K562 (cell line): ENCODE data around the gene CDRT4. TPM values are rescaled to one million over a fixed set of nuclear protein-coding genes. Genes with fewer than 3 reads are reported as not detected.

Experiments used
- ATAC-seq: fragments of 200-7000 bp; cut with Tn5 transposase; 3 replicates; pipeline ENCODE4 v1.9.1; 2020; ENCODE audit warnings: moderate library complexity
- BruUV-seq: library from RNA; stranded (reverse); fragments of 400-500 nt; replicated peaks from 2 replicates; lab custom pipeline; 2021; lab: Mats Ljungman, UMichigan
- CTCF ChIA-PET: fragments of 300-600 bp; formaldehyde crosslinking; extraction: SDS; loops from one replicate; lab custom pipeline; 2021; ENCODE audit warnings: low intra/inter-chr PET ratio; lab: Yijun Ruan, JAX
- POLR2A ChIA-PET: fragments of 300-600, 350-650 bp; sonication (Branson Sonifier 250); formaldehyde crosslinking; extraction: SDS; loops from one replicate; lab custom pipeline; 2021; ENCODE audit warnings: antibody characterized with exemption, inconsistent platforms; lab: Yijun Ruan, JAX
- DNase-seq, 4 experiments: peaks; one replicate each; pipeline versions ENCODE4 v3.0.0 to v3.0.0-alpha.2; 2011 to 2018; ENCODE audit warnings: low spot score in 3 of 4, mixed read lengths in 3 of 4; ENCODE audit errors: extremely low read depth in 1 of 4
- FAIRE-seq: peaks from 2 replicates; lab custom pipeline; 2011; peaks lifted over from hg19 to GRCh38; lab: Jason Lieb, UNC
- H2AFZ ChIP-seq: 2 replicates; pipeline ENCODE4 v1.6.0; 2011; ENCODE audit warnings: low read depth, low read length, control low read depth, inconsistent platforms
- H3K27ac ChIP-seq: fragments of 200-600 bp; 3 replicates; pipeline ENCODE4 v1.8.0; 2011; ENCODE audit warnings: low read depth, mild to moderate bottlenecking, control low read depth, inconsistent platforms, low read length, moderate library complexity, mixed read lengths; ENCODE audit errors: extremely low read depth
- H3K27me3 ChIP-seq, 2 experiments: fragments of 300-600 bp in 1 of 2; 2 replicates in 1 of 2; 3 replicates in 1 of 2; pipeline versions ENCODE4 v1.6.0 to v1.8.0; 2011; ENCODE audit warnings: inconsistent platforms in 2 of 2, low read length in 2 of 2, mild to moderate bottlenecking in 1 of 2, mixed read lengths in 1 of 2, moderate library complexity in 1 of 2; ENCODE audit not compliant: control insufficient read depth in 2 of 2, insufficient read depth in 2 of 2
- H3K36me3 ChIP-seq: fragments of 300-600 bp; 3 replicates; pipeline ENCODE4 v1.8.0; 2011; ENCODE audit warnings: mild to moderate bottlenecking, low read length, inconsistent platforms; ENCODE audit not compliant: control insufficient read depth, insufficient read depth
- H3K4me1 ChIP-seq, 2 experiments: fragments of 200-600 bp in 1 of 2; replicated peaks in 1 of 2; 2 replicates in 1 of 2; 3 replicates in 1 of 2; pipeline versions ENCODE4 v1.5.1 to v1.8.0; 2011; ENCODE audit warnings: inconsistent platforms in 2 of 2, low read length in 2 of 2, mild to moderate bottlenecking in 1 of 2, mixed read lengths in 1 of 2, moderate library complexity in 1 of 2; ENCODE audit not compliant: control insufficient read depth in 2 of 2, insufficient read depth in 2 of 2
- H3K4me2 ChIP-seq: 2 replicates; pipeline ENCODE4 v1.6.1; 2011; ENCODE audit warnings: low read length, control low read depth, inconsistent platforms, mixed read lengths; ENCODE audit not compliant: insufficient read depth
- H3K4me3 ChIP-seq: fragments of 200-600 bp; sonication (generic), shearing (Covaris generic); 2 replicates; pipeline ENCODE4 v1.5.1; 2016; ENCODE audit warnings: control low read depth, inconsistent platforms
- H3K79me2 ChIP-seq: fragments of 200-600 bp; 3 replicates; pipeline ENCODE4 v1.8.0; 2011; ENCODE audit warnings: low read length, inconsistent platforms; ENCODE audit not compliant: control insufficient read depth, insufficient read depth
- H3K9ac ChIP-seq, 2 experiments: 2 replicates each; pipeline versions ENCODE4 v1.6.0 to v1.6.1; 2011; ENCODE audit warnings: low read depth in 2 of 2, low read length in 2 of 2, control low read depth in 1 of 2, inconsistent platforms in 1 of 2, mild to moderate bottlenecking in 1 of 2, mixed read lengths in 1 of 2; ENCODE audit not compliant: insufficient read depth in 1 of 2
- H3K9me1 ChIP-seq: one replicate; pipeline ENCODE4 v1.6.0; 2011; ENCODE audit warnings: inconsistent platforms, mild to moderate bottlenecking, low read length, moderate library complexity; ENCODE audit not compliant: control insufficient read depth, insufficient read depth
- H3K9me3 ChIP-seq: replicated peaks from 2 replicates; pipeline ENCODE4 v1.5.1; 2011; ENCODE audit warnings: low read depth, low read length, inconsistent platforms; ENCODE audit not compliant: control insufficient read depth, insufficient read depth
- H4K20me1 ChIP-seq: replicated peaks from 2 replicates; pipeline ENCODE4 v1.6.1; 2011; ENCODE audit warnings: low read length, inconsistent platforms, mixed read lengths; ENCODE audit not compliant: control insufficient read depth, insufficient read depth
- BRD9 ChIP-seq: fragments of 450-650 bp; IDR thresholded peaks from 2 replicates; pipeline ENCODE4 v1.6.1; 2018; ENCODE audit warnings: low read depth; ENCODE audit not compliant: partially characterized antibody
- DDX20 ChIP-seq: fragments of 450-650 bp; IDR thresholded peaks from 2 replicates; pipeline ENCODE4 v1.6.1; 2016; ENCODE audit warnings: missing genetic modification characterization, low read depth, mild to moderate bottlenecking, missing compliant biosample characterization, moderate library complexity
- KHSRP ChIP-seq: fragments of 450-650 bp; IDR thresholded peaks from 2 replicates; pipeline ENCODE4 v1.6.1; 2017
- KLF1 ChIP-seq: fragments of 450-650 bp; IDR thresholded peaks from 2 replicates; pipeline ENCODE4 v1.6.1; 2016; ENCODE audit warnings: missing genetic modification characterization, missing compliant biosample characterization
- REST ChIP-seq, 2 experiments: fragments of 450-650 bp; formaldehyde crosslinking in 1 of 2; IDR thresholded peaks; 2 replicates each; pipeline versions ENCODE4 v1.4.0 to v1.6.1; 2014 to 2020; ENCODE audit warnings: mild to moderate bottlenecking in 2 of 2, borderline replicate concordance in 1 of 2, low read depth in 1 of 2
- SNIP1 ChIP-seq: fragments of 450-650 bp; IDR thresholded peaks from 2 replicates; pipeline ENCODE4 v1.7.1; 2017; ENCODE audit warnings: low read depth, mild to moderate bottlenecking
- ZC3H8 ChIP-seq: fragments of 450-650 bp; IDR thresholded peaks from 2 replicates; pipeline ENCODE4 v1.6.1; 2017
- ZNF431 ChIP-seq: sonication (generic); formaldehyde crosslinking; IDR thresholded peaks from 2 replicates; pipeline ENCODE4 v1.8.0; 2022; ENCODE audit warnings: mild to moderate bottlenecking, missing genetic modification reagents
- ZNF766 ChIP-seq: fragments of 200-800 bp; sonication (Bioruptor generic); conservative IDR thresholded peaks from 2 replicates; pipeline ENCODE4 v1.6.1; 2016; ENCODE audit warnings: missing genetic modification characterization, missing compliant biosample characterization
- whole genome bisulfite sequencing: fragments of 100-300 bp; shearing (Covaris generic); methylation state at CpG from one replicate; pipeline ENCODE4 v1.1.6; 2016; ENCODE audit warnings: low coverage, mixed read lengths; ENCODE audit not compliant: insufficient coverage; ENCODE audit errors: missing lambda C conversion rate; 5-methylcytosine and 5-hydroxymethylcytosine counted together
- in situ Hi-C: fragments of 300-500 bp; cut with MboI; formaldehyde crosslinking; loops from 4 replicates; pipeline ENCODE4 v1.15.0; 2018; ENCODE audit warnings: inconsistent platforms, mixed read lengths
- intact Hi-C: fragments of 100-400 bp; cut with micrococcal nuclease; formaldehyde crosslinking; loops from 2 replicates; pipeline ENCODE4 v1.14.2; 2022
- polyA plus RNA-seq, 8 experiments: library from polyadenylated mRNA; depleted of rRNA in 4 of 8; stranded (reverse) in 5 of 8; unstranded in 3 of 8; fragments of >200 nt; fragmentation: Nextera tagmentation in 2 of 8; fragmentation: Illumina TruSeq in 1 of 8; extraction: Ambion mirVana in 2 of 8; extraction: Trizol in 1 of 8; gene quantifications; 2 replicates each; pipeline versions ENCODE4 v1.2.1 to v1.2.3, GENCODE V29; 2011 to 2014; ENCODE audit warnings: inconsistent platforms in 1 of 8, missing spikeins in 1 of 8
- total RNA-seq, 7 experiments: library from RNA; depleted of rRNA in 6 of 7; stranded (reverse); fragments of >200 nt in 6 of 7; fragmentation: Illumina TruSeq in 2 of 7; extraction: Trizol in 2 of 7; gene quantifications; 2 replicates each; pipeline versions ENCODE4 v1.2.1 to v1.2.3, GENCODE V29; 2011 to 2021; ENCODE audit warnings: low replicate concordance in 1 of 7
- TF ChIP-seq, protein P1 (sequence below): fragments of 250-450 bp; sonication (Bioruptor Pico); IDR thresholded peaks from 2 replicates; pipeline ENCODE4 v1.5.0; 2022; ENCODE audit warnings: mild to moderate bottlenecking
- TF ChIP-seq, protein P2 (sequence below): fragments of 450-650 bp; IDR thresholded peaks from 2 replicates; pipeline ENCODE4 v1.6.1; 2016; ENCODE audit warnings: mild to moderate bottlenecking

Gene CDRT4
- total and polyA plus RNA-seq, 9 of the 15 experiments (the other 6 are each of a cell fraction or from before 2014, with no cell fraction given): 1.7 to 6.4 (median 3.5) TPM

- Histone ChIP-seq H3K27me3 (peaks cover 3 to 34% of the 10 kb centered on the region in 2 experiments; a peak in 4 of 5 replicates), H2AFZ (no peak overlapping the region), H4K20me1 (no peaks in the 10 kb centered on the region), H3K27ac (no peak overlapping the region), H3K9me3 (no peaks in the 10 kb centered on the region), H3K4me2 (no peak overlapping the region), H3K9me1 (no peaks in the 10 kb centered on the region), H3K4me1 (no peaks in the 10 kb centered on the region), H3K4me3 (no peak overlapping the region), H3K79me2 (no peaks in the 10 kb centered on the region), H3K36me3 (no peaks in the 10 kb centered on the region), H3K9ac (no peak overlapping the region)
- CTCF ChIA-PET: no interaction called here
- POLR2A ChIA-PET: no interaction called here
- FAIRE-seq (no peak), DNase-seq (no peak), ATAC-seq (no peak)
- intact Hi-C loops (no loop called here), in situ Hi-C loops (no loop called here)
- WGBS: 0% methylated on average over 4 of the region's 4 CpGs
- BruUV-seq: no TSS peak
- TF ChIP-seq REST (IDR thresholded peaks at IDR 0.05; ENCODE audit: borderline replicate concordance) (no peak), REST (CRISPR knock-in tag; IDR thresholded peaks at IDR 0.05; ENCODE audit: low read depth) (no peak), ZNF431 (CRISPR knock-in tag) (no peak), KLF1 (tag) (no peak), ZNF766 (CRISPR knock-in tag) (no peak), SNIP1 (no peak), DDX20 (tag) (no peak), BRD9 (no peak), ZC3H8 (no peak), KHSRP (no peak)
- TF ChIP-seq, protein P1, sequence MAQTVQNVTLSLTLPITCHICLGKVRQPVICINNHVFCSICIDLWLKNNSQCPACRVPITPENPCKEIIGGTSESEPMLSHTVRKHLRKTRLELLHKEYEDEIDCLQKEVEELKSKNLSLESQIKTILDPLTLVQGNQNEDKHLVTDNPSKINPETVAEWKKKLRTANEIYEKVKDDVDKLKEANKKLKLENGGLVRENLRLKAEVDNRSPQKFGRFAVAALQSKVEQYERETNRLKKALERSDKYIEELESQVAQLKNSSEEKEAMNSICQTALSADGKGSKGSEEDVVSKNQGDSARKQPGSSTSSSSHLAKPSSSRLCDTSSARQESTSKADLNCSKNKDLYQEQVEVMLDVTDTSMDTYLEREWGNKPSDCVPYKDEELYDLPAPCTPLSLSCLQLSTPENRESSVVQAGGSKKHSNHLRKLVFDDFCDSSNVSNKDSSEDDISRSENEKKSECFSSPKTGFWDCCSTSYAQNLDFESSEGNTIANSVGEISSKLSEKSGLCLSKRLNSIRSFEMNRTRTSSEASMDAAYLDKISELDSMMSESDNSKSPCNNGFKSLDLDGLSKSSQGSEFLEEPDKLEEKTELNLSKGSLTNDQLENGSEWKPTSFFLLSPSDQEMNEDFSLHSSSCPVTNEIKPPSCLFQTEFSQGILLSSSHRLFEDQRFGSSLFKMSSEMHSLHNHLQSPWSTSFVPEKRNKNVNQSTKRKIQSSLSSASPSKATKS (CRISPR knock-in tag): no peak
- TF ChIP-seq, protein P2, sequence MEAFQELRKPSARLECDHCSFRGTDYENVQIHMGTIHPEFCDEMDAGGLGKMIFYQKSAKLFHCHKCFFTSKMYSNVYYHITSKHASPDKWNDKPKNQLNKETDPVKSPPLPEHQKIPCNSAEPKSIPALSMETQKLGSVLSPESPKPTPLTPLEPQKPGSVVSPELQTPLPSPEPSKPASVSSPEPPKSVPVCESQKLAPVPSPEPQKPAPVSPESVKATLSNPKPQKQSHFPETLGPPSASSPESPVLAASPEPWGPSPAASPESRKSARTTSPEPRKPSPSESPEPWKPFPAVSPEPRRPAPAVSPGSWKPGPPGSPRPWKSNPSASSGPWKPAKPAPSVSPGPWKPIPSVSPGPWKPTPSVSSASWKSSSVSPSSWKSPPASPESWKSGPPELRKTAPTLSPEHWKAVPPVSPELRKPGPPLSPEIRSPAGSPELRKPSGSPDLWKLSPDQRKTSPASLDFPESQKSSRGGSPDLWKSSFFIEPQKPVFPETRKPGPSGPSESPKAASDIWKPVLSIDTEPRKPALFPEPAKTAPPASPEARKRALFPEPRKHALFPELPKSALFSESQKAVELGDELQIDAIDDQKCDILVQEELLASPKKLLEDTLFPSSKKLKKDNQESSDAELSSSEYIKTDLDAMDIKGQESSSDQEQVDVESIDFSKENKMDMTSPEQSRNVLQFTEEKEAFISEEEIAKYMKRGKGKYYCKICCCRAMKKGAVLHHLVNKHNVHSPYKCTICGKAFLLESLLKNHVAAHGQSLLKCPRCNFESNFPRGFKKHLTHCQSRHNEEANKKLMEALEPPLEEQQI: no peak
Observed at GRCh38 chr17:15395091-15395490, 72.3 kb downstream of the CDRT4 start.
